ENCODE measurements around the gene INPP4B. TPM values are rescaled to one million over a fixed set of nuclear protein-coding genes. Genes with fewer than 3 reads are reported as not detected.

INPP4B gene
- total RNA-seq, 1 experiment from 2014 or later: 3.4 TPM

DNA sequence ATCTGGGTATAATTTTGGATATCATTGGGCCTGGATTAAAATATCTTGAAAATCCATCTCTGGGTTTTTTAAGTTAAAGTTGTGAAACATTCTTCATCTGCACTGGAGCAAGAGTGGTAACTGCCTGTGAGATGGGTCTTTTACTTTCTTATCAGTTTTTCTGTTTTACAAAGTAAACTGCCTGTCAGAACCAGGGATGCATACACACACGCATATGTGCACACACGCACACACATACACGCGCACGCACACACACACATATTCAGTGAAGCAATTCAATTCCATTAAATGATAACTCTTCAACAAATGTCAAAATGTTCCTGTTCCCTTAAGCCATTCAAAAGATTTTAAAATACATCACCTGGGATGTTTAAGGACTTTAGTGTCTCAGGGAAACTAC lies 515.8 kb downstream of the INPP4B start:
- Histone ChIP-seq H3K4me1 (replicated peaks) (no peaks in the 10 kb centered on the region), H3K9me3 (replicated peaks) (no peaks in the 10 kb centered on the region), H3K27me3 (replicated peaks) (no peaks in the 10 kb centered on the region), H3K27ac (no peak overlapping the region), H3K4me3 (no peak overlapping the region), H3K36me3 (no peaks in the 10 kb centered on the region)
- no peak for DNase-seq (ENCODE audit: low read depth in 1 of 2, low spot score in 2 of 2)

DNA sequence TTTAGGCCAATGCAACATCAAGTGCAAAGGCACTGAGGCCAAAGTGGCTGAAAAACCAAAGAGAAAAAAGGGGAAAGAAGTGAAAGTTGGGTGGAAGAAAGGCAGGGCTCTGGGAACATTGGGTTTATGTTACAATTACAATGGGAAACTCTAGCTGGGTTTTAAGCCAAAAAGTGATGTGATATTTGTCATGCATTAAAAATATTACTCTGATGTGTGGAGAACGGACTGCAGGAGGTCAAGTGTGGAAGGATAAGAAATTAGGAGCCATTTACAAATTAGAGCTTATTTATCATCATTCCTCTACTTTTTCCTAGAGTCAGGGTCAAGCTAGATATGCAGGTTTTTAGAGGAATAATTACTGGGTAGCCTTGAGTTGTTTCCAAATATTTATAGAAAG lies 516.8 kb downstream of the INPP4B start:
- no peaks in the 10 kb centered on the region for H3K9me3 ChIP-seq (replicated peaks)

DNA sequence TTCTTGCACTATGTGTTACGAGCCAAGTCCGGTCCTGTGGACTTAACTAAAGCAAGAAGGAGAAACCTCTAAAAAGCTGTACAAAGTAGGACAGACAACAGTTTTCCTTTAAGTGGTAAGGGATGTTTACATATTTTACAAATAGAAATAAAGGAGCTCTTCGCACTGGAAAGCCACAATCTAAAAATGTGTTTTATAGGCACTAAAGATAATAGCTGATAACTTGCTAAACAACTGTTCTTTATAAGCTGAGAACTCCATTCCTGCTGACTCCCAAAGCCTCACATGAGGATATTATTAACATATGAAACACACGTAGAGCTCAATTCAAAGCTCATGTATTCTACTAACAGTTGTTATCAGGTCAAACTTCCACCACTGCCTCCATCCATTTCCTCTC lies 519.9 kb downstream of the INPP4B start:
- DNase-seq (ENCODE audit: low read depth in 1 of 2, low spot score in 2 of 2): no peak
- H3K27ac ChIP-seq: no peak overlapping the region
- H3K4me1 ChIP-seq (replicated peaks): no peaks in the 10 kb centered on the region
- H3K4me3 ChIP-seq: no peak overlapping the region
- H3K27me3 ChIP-seq (replicated peaks): no peaks in the 10 kb centered on the region
- H3K9me3 ChIP-seq (replicated peaks): no peaks in the 10 kb centered on the region
- H3K36me3 ChIP-seq: no peaks in the 10 kb centered on the region

More for the DNA sequence above, 516.8 kb downstream of the INPP4B start:
- Histone ChIP-seq H3K4me1 (replicated peaks) (no peaks in the 10 kb centered on the region), H3K4me3 (no peak overlapping the region), H3K36me3 (no peaks in the 10 kb centered on the region), H3K27me3 (replicated peaks) (no peaks in the 10 kb centered on the region), H3K27ac (no peak overlapping the region)
- no peak for DNase-seq (ENCODE audit: low read depth in 1 of 2, low spot score in 2 of 2)

DNA sequence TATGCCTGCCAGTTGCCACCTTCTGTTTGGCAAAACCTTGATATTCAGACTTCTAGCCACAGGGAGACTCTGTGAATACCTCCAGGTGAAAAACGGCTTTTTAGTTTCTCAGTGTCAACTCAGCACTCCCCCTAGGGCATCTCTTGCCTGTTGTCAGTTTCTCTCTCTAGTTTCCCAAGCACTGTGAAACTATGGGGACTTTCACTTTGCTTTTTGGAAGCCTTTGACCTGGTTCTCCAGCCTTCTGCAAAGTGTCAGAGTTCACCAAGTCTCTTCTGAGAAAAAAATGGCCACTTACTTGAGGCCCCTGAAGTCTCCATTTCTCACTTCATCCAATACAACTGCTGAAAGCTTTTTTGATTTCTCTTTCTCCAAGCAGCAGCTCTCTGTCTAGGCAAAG lies 521.5 kb downstream of the INPP4B start:
- Histone ChIP-seq H3K4me1 (replicated peaks) (no peaks in the 10 kb centered on the region), H3K9me3 (replicated peaks) (no peaks in the 10 kb centered on the region), H3K27me3 (replicated peaks) (no peaks in the 10 kb centered on the region), H3K4me3 (no peak overlapping the region), H3K27ac (no peak overlapping the region), H3K36me3 (no peaks in the 10 kb centered on the region)
- DNase-seq (ENCODE audit: low read depth in 1 of 2, low spot score in 2 of 2): no peak

DNA sequence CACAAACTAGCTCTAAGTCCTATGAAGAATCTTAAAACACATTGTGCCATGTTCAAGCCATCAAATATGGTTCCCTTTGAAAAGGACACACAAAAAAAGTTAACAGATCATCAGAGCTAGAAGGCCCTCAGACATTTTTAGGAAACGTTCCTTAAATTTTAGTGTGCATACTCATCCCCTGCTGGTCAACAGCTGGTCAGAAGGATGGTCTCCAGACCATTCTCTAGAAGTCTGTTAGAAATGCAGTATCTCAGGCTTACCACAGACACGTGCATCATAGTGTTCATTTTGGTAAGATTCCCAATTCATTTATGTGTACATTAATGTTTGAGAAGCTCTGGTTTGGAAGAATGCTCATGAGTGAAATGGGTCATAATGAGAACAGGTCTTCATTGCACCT lies 523.1 kb downstream of the INPP4B start:
- DNase-seq (ENCODE audit: low read depth in 1 of 2, low spot score in 2 of 2): no peak
- Histone ChIP-seq H3K4me3 (no peak overlapping the region), H3K27ac (no peak overlapping the region), H3K9me3 (replicated peaks) (no peaks in the 10 kb centered on the region), H3K4me1 (replicated peaks) (no peaks in the 10 kb centered on the region), H3K27me3 (replicated peaks) (no peaks in the 10 kb centered on the region), H3K36me3 (no peaks in the 10 kb centered on the region)

DNA sequence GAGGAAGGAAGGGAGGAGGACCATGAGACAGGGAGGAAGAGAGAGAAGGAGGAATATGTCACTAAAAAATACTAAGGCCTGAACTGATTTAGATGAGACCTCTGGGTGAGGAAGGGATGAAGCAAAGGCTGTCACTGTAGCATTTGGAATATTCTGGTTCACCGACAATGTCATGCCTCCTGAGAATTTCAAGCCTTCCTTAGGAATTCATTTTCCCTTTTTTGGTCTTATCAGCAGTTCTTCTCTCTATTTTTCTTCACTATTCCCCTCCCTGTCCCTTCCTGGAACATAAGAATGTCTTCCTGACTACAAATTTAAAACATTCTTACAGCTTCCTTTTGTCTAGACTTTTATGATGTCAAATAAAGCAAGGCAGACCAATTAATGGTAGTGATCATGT lies 527.8 kb downstream of the INPP4B start:
- Histone ChIP-seq H3K27me3 (replicated peaks) (no peaks in the 10 kb centered on the region), H3K4me1 (replicated peaks) (no peaks in the 10 kb centered on the region), H3K27ac (no peak overlapping the region), H3K4me3 (no peak overlapping the region), H3K36me3 (no peaks in the 10 kb centered on the region), H3K9me3 (replicated peaks) (no peaks in the 10 kb centered on the region)
- no peak for DNase-seq (ENCODE audit: low read depth in 1 of 2, low spot score in 2 of 2)

DNA sequence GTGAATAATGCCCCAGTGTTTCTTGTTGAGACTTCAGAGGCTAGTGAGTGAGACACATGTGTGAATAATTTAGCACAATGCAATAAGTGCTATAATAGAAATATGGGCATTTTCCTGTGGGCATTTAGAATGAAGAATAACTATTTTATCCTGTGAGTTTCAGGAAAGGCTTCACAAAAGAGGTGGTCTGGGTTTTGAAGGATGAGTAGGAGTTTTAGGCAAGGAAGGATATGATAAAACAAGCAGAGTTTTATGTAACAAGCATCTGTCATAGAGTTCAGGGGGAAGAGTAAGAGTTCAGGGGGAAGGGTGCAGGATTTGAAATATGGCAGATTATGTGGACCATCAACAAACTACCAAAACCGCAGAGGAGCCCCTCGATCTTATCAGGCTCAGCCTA lies 529.2 kb downstream of the INPP4B start:
- Histone ChIP-seq H3K36me3 (no peaks in the 10 kb centered on the region), H3K27me3 (replicated peaks) (no peaks in the 10 kb centered on the region), H3K4me3 (no peak overlapping the region), H3K27ac (no peak overlapping the region), H3K9me3 (replicated peaks) (no peaks in the 10 kb centered on the region), H3K4me1 (replicated peaks) (no peaks in the 10 kb centered on the region)
- no peak for DNase-seq (ENCODE audit: low read depth in 1 of 2, low spot score in 2 of 2)

DNA sequence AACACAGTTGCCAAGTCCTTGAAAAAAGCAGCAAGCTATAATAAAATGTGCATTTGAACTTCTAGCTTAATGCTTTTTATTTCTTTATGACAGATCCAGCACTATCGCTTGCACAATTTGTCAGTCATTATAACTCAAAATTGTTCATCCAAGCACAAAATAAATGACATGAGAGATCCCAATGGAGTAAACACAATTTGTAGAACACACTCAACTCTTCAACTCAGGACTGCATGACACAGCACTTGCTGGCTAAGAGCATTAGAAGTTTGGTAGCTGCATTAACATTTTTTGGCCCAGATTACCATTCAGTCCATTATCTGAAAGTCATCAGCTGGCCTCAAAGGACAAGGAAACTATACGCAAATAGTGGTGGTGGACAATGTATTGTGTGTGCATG lies 530.1 kb downstream of the INPP4B start:
- no peaks in the 10 kb centered on the region for H3K4me1 ChIP-seq (replicated peaks)
- no peak for DNase-seq (ENCODE audit: low read depth in 1 of 2, low spot score in 2 of 2)
- no peaks in the 10 kb centered on the region for H3K9me3 ChIP-seq (replicated peaks)
- H3K27me3 ChIP-seq (replicated peaks): no peaks in the 10 kb centered on the region
- no peak overlapping the region for H3K4me3 ChIP-seq
- H3K36me3 ChIP-seq: no peaks in the 10 kb centered on the region
- no peak overlapping the region for H3K27ac ChIP-seq

DNA sequence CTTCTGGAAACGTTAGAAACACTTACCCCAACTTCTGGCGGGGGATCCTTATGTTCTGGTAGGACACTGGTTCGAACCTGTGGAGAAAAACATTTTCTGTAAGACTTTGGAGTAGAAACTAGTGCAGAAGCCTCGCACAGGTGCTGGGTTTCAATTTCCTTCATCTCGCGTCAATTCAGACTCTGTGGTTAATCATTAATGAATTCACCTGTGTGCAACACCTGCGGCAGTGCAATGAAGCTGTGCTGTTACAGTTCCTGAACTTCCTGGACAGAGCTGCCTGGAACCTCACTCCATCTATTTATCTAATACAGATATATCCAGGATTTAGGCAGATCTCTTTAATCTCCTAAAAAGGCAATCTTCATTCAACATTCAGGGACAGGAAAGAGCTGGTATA lies 531.4 kb downstream of the INPP4B start:
- Histone ChIP-seq H3K27me3 (replicated peaks) (no peaks in the 10 kb centered on the region), H3K27ac (no peak overlapping the region), H3K4me1 (replicated peaks) (no peaks in the 10 kb centered on the region), H3K4me3 (no peak overlapping the region), H3K9me3 (replicated peaks) (no peaks in the 10 kb centered on the region), H3K36me3 (no peaks in the 10 kb centered on the region)
- no peak for DNase-seq (ENCODE audit: low read depth in 1 of 2, low spot score in 2 of 2)

DNA sequence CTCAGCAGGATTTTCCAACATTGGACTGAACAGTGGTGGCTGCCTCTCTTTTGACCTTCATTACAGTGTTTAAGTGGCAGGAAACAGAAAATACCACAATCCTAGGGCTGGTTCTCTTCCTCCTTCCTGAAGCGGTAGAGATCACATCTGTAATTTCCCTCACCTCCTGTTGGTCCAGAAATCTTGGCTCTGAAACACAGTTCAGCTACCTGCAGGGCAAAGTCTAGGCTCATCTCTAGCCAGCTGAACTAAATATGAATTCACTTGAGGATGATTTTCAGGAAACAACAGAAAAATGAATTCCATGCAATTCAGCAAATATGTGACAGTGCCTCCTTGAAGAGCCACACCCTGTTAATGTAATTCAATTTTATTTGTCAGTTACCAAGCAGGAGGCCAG lies 531.9 kb downstream of the INPP4B start:
- DNase-seq (ENCODE audit: low read depth in 1 of 2, low spot score in 2 of 2): no peak
- no peaks in the 10 kb centered on the region for H3K4me1 ChIP-seq (replicated peaks)
- H3K9me3 ChIP-seq (replicated peaks): no peaks in the 10 kb centered on the region
- no peaks in the 10 kb centered on the region for H3K27me3 ChIP-seq (replicated peaks)
- no peaks in the 10 kb centered on the region for H3K36me3 ChIP-seq
- H3K27ac ChIP-seq: no peak overlapping the region
- no peak overlapping the region for H3K4me3 ChIP-seq

DNA sequence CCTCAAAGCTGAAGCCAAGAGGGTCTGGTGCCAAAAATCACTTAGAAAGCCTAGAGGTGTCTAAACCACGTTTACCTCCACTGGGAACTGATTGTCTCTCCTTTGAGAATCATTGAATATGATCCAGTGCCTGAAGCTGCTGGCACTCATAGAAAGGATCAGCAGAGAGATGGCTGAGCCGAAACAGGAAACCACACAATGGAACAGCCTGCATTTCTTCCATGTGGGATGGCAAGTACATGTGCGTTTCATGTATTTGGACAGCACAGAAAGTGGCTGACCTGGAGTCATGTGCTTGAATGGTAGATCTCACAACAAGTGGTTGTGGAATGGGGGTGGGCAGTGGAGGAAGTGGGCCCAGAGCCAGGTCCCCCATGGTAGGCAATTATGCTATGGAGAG lies 533.7 kb downstream of the INPP4B start:
- Histone ChIP-seq H3K4me1 (replicated peaks) (no peaks in the 10 kb centered on the region), H3K27me3 (replicated peaks) (no peaks in the 10 kb centered on the region), H3K4me3 (no peak overlapping the region), H3K9me3 (replicated peaks) (no peaks in the 10 kb centered on the region), H3K27ac (no peak overlapping the region), H3K36me3 (no peaks in the 10 kb centered on the region)
- DNase-seq (ENCODE audit: low read depth in 1 of 2, low spot score in 2 of 2): no peak

DNA sequence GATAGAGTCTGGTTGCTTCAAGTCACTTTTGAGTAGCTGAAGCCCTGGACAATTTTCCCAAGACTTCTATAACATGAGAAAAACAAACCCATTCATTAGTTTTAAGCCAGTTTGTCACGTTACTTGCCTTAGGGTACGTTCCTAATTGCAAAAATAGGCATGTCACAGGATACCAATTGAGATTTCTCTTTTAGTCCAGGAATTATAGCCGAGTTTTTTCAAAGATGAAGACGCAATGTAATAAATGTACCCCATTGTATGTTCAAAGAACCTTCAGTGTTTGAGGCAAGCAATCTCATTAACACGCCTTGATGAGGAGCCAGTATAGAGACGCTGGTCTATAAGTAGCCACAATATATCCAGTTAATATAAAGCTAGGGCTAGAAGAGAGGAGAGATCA lies 534.2 kb downstream of the INPP4B start:
- Histone ChIP-seq H3K36me3 (no peaks in the 10 kb centered on the region), H3K27ac (no peak overlapping the region), H3K9me3 (replicated peaks) (no peaks in the 10 kb centered on the region), H3K4me3 (no peak overlapping the region), H3K27me3 (replicated peaks) (no peaks in the 10 kb centered on the region), H3K4me1 (replicated peaks) (no peaks in the 10 kb centered on the region)
- no peak for DNase-seq (ENCODE audit: low read depth in 1 of 2, low spot score in 2 of 2)

DNA sequence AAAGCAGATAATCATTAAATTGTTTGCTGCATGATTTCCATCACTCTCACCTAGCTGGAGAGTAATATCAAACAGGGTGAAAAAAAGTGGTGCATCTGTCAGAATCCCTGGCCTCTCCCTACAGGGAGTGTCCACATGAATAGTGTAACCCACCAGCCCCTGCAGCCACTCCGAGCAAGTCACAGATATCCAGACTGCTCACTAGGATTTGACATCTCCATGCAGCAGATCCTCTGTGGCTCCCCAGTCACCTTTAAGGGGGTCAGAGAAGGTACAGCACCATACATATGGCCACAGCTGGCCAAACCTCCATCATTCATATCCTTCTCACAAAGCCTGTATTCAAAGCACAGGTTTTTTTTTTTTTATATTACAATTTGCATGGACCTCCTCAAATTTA lies 536.3 kb downstream of the INPP4B start:
- H3K4me3 ChIP-seq: no peak overlapping the region
- H3K36me3 ChIP-seq: no peaks in the 10 kb centered on the region
- H3K9me3 ChIP-seq (replicated peaks): no peaks in the 10 kb centered on the region
- no peaks in the 10 kb centered on the region for H3K4me1 ChIP-seq (replicated peaks)
- no peak for DNase-seq (ENCODE audit: low read depth in 1 of 2, low spot score in 2 of 2)
- H3K27me3 ChIP-seq (replicated peaks): no peaks in the 10 kb centered on the region
- no peak overlapping the region for H3K27ac ChIP-seq

DNA sequence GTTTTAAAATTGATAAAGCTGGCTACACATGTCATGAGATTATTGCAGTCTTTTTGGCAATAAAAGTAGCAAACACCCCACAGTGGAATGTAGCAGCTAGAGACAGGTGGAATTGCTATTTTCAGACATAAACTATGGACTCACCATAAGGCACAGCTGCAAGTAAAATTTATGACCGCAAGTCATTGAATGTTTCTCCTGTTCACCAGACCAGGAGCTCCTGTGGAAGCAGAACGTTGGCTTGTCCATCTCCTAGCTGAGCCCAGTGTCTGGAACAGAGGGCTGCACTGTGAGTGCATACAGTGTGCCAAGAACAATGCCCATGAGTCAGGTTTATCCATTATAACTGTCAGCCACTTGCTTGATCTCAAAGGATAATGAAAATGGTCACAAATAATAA lies 538.2 kb downstream of the INPP4B start:
- H3K27ac ChIP-seq: no peak overlapping the region
- no peak overlapping the region for H3K4me3 ChIP-seq
- no peaks in the 10 kb centered on the region for H3K27me3 ChIP-seq (replicated peaks)
- no peak for DNase-seq (ENCODE audit: low read depth in 1 of 2, low spot score in 2 of 2)
- H3K36me3 ChIP-seq: no peaks in the 10 kb centered on the region
- H3K9me3 ChIP-seq (replicated peaks): no peaks in the 10 kb centered on the region
- no peaks in the 10 kb centered on the region for H3K4me1 ChIP-seq (replicated peaks)

DNA sequence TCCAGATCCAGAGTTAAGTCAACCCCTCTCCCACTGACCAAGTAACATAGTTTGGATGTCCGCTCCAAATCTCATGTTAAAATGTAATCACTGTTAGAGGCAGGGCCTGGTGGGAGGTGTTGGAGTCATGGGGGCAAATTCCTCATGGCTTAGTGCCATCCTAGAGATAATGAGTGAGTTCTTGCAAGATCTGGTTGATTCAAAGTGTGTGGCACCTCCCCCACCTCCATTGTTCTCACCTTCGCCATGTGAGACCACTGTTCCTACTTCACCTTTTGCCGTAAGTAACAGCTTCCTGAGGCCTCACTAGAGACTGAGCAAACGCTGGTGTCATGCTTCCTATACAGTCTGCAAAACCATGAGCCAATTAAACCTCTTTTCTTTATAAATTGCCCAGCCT lies 548.8 kb downstream of the INPP4B start:
- no peaks in the 10 kb centered on the region for H3K9me3 ChIP-seq (replicated peaks)
- no peak overlapping the region for H3K4me3 ChIP-seq
- no peak overlapping the region for H3K27ac ChIP-seq
- peaks cover 12% of the 10 kb centered on the region for H3K4me1 ChIP-seq (replicated peaks)
- H3K27me3 ChIP-seq (replicated peaks): no peaks in the 10 kb centered on the region
- no peak for DNase-seq (ENCODE audit: low read depth in 1 of 2, low spot score in 2 of 2)
- H3K36me3 ChIP-seq: no peaks in the 10 kb centered on the region

Measured in SJSA1 (cell line).